ENCODE results near the gene EXOC6. TPM values are rescaled to one million over a fixed set of nuclear protein-coding genes. Genes with fewer than 3 reads are reported as not detected.

Gene EXOC6
- total and polyA plus RNA-seq, 11 donors: 5.8 to 12.3 (median 9.9) TPM

- 52 to 68% (median 63%) methylated on average over 2 of the region's 2 CpGs for WGBS, 4 donors
- ATAC-seq (no peak), DNase-seq (no peak)
- H3K36me3 ChIP-seq: peaks cover 0 to 40% (median 13%) of the 10 kb centered on the region in 9 donors
- intact Hi-C loops (cut with DNase I): no loop called here
- H3K27me3 ChIP-seq: no peaks in the 10 kb centered on the region
- H3K27ac ChIP-seq: no peak overlapping the region
- no peak overlapping the region for H3K4me3 ChIP-seq
- peaks cover 0 to 8% (median 0%) of the 10 kb centered on the region in 12 donors for H3K4me1 ChIP-seq
- no peak for TF ChIP-seq POLR2A (IDR thresholded peaks at IDR 0.05)
- TF ChIP-seq, protein P1, sequence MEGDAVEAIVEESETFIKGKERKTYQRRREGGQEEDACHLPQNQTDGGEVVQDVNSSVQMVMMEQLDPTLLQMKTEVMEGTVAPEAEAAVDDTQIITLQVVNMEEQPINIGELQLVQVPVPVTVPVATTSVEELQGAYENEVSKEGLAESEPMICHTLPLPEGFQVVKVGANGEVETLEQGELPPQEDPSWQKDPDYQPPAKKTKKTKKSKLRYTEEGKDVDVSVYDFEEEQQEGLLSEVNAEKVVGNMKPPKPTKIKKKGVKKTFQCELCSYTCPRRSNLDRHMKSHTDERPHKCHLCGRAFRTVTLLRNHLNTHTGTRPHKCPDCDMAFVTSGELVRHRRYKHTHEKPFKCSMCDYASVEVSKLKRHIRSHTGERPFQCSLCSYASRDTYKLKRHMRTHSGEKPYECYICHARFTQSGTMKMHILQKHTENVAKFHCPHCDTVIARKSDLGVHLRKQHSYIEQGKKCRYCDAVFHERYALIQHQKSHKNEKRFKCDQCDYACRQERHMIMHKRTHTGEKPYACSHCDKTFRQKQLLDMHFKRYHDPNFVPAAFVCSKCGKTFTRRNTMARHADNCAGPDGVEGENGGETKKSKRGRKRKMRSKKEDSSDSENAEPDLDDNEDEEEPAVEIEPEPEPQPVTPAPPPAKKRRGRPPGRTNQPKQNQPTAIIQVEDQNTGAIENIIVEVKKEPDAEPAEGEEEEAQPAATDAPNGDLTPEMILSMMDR (IDR thresholded peaks at IDR 0.05): no peak
- H3K9me3 ChIP-seq: no peaks in the 10 kb centered on the region
Measured at GRCh38 chr10:92957223-92958010, 109.1 kb downstream of the EXOC6 start.

DNA sequence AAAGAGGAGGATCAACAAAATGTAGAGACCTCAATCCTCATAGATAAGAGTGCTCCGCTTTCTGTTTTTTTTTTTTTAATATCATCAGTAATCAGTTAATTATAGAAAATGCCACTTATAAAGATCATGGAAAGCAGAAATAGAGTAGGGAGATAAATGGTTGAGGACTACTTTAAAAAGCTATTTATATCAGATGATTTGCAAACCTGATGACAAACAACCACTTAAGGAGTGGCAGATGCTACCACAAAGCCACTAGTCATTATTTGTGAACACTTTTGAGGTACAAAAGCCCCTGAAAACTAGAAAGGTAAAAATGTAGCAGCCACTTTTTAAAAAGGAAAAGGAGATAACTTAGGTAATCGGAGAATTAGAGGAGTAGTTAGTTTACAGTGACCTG lies 113.3 kb downstream of the EXOC6 start:
- no peak overlapping the region for H3K27ac ChIP-seq

DNA sequence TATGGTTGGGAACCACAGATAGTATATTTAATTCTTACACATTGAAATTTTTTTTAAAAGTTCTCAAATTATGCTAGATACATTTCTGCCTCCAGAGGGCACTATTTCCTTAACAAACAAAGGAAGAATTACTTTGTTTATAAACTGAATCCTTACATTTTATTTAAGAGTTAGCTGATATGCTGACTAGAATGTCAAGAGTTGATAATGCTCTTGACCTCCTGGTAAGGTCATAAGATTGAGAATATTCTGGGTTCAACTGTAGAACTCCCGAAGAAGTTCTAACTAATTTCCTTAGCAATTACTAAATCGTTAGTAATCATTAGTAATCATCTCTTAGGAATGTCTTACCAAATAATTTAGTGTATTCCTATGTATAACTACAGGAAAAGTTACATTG lies 117.0 kb downstream of the EXOC6 start:
- intact Hi-C loops (cut with DNase I): no loop called here
- H3K36me3 ChIP-seq: peaks cover 0 to 8% (median 0%) of the 10 kb centered on the region in 9 donors
- no peak overlapping the region for H3K4me3 ChIP-seq
- TF ChIP-seq POLR2A (IDR thresholded peaks at IDR 0.05): no peak
- TF ChIP-seq, protein P1 (IDR thresholded peaks at IDR 0.05): peak; percentile 55 to 82 (median 65)
- no peak overlapping the region for H3K27ac ChIP-seq
- no peaks in the 10 kb centered on the region for H3K4me1 ChIP-seq
- no peaks in the 10 kb centered on the region for H3K9me3 ChIP-seq
- DNase-seq (no peak), ATAC-seq (no peak)
- whole genome bisulfite sequencing, 4 donors: 59 to 75% (median 67%) methylated on average over 2 of the region's 2 CpGs
- H3K27me3 ChIP-seq: no peaks in the 10 kb centered on the region

More for the DNA sequence above, 113.3 kb downstream of the EXOC6 start:
- WGBS, 4 donors: 60 to 72% (median 65%) methylated on average over 2 of the region's 2 CpGs
- Histone ChIP-seq H3K4me1 (peaks cover 0 to 8% (median 0%) of the 10 kb centered on the region in 12 donors), H3K4me3 (no peak overlapping the region), H3K36me3 (peaks cover 0 to 9% (median 0%) of the 10 kb centered on the region in 9 donors), H3K9me3 (no peaks in the 10 kb centered on the region), H3K27me3 (no peaks in the 10 kb centered on the region)
- DNase-seq: no peak
- intact Hi-C loops (cut with DNase I): no loop called here
- no peak for ATAC-seq
- TF ChIP-seq POLR2A (IDR thresholded peaks at IDR 0.05): no peak
- TF ChIP-seq, protein P1 (IDR thresholded peaks at IDR 0.05): no peak

GRCh38 chr10:92967641-92968040 lies 119.3 kb downstream of the EXOC6 start:
- Histone ChIP-seq H3K9me3 (peaks cover 0 to 5% (median 0%) of the 10 kb centered on the region in 12 donors), H3K4me1 (no peaks in the 10 kb centered on the region), H3K36me3 (peaks cover 0 to 16% (median 0%) of the 10 kb centered on the region in 9 donors), H3K27me3 (no peaks in the 10 kb centered on the region), H3K4me3 (no peak overlapping the region), H3K27ac (no peak overlapping the region)
- intact Hi-C loops (cut with DNase I): no loop called here
- no peak for TF ChIP-seq POLR2A (IDR thresholded peaks at IDR 0.05)
- TF ChIP-seq, protein P1 (IDR thresholded peaks at IDR 0.05): no peak
- ATAC-seq (no peak), DNase-seq (no peak)
- 94 to 97% (median 96%) methylated on average over 2 of the region's 2 CpGs for WGBS, 4 donors

All from heart left ventricle (tissue), 16 donors.